AG09309 (cell line): ENCODE results near the gene FOXA2.

Experiments used
- DNase-seq: peaks from one replicate; pipeline ENCODE4 v3.0.0-alpha.2; 2010; ENCODE audit warnings: low read depth
- H3K4me3 ChIP-seq: 2 replicates; pipeline ENCODE4 v1.5.1; 2011; ENCODE audit warnings: mild to moderate bottlenecking, low read depth, low read length, moderate library complexity; ENCODE audit not compliant: control insufficient read depth
- TF ChIP-seq, protein P1 (sequence below): IDR thresholded peaks from 2 replicates; pipeline ENCODE4 v1.5.1; 2011; ENCODE audit warnings: mild to moderate bottlenecking, low read depth, low read length, inconsistent platforms; ENCODE audit not compliant: insufficient read depth, control insufficient read depth; ENCODE audit errors: missing control alignments

Gene FOXA2

DNA sequence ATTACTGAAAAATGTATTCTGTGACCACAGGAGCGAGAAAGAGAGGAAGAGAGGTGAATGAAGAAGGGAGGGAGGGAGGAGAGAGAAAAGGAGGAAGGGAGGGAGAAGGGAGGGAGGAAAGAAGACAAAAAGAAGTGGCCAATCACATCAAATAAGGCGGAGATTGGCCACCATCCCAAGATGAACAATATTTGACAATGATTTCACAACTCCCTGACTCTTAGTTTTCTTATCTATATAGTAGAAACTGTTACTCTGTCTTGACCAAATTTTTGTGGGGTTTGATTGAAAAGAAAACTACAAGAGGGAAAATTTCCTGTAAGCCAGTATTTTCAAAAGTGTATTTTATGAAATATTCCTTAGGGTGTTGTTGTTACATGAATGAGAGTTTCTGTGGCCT, 52.6 kb downstream of the FOXA2 start:
- TF ChIP-seq, protein P1, sequence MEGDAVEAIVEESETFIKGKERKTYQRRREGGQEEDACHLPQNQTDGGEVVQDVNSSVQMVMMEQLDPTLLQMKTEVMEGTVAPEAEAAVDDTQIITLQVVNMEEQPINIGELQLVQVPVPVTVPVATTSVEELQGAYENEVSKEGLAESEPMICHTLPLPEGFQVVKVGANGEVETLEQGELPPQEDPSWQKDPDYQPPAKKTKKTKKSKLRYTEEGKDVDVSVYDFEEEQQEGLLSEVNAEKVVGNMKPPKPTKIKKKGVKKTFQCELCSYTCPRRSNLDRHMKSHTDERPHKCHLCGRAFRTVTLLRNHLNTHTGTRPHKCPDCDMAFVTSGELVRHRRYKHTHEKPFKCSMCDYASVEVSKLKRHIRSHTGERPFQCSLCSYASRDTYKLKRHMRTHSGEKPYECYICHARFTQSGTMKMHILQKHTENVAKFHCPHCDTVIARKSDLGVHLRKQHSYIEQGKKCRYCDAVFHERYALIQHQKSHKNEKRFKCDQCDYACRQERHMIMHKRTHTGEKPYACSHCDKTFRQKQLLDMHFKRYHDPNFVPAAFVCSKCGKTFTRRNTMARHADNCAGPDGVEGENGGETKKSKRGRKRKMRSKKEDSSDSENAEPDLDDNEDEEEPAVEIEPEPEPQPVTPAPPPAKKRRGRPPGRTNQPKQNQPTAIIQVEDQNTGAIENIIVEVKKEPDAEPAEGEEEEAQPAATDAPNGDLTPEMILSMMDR, result no peak
- H3K4me3 ChIP-seq, result no peak overlapping the region
- no peak for DNase-seq

DNA sequence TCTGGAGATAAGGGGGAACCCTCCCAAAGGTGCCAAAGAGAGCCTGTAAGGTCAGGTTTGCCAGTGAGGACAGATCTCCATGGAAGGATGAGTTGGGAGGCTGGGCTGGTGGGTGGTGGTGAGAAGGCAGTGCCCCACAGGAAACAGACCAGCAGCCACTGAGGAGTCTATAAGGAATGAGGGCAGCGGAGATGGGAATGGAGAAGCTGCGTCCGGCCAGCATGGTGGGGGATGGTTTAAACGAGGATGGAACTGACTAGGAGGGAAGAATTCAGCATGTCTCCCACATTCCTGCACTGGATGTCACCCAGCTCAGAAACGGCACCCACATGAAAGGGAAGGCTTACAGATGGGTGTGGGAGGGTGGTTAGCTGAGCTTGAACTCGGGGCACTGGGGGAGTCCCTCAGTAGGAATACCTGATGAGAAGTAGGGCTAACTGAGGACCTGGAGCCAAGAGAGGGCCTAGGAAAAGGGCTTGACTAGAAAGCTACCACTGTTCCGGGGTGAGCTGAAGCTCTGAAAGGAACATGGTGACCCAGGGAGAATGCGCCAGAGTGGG, 53.2 kb downstream of the FOXA2 start:
- TF ChIP-seq, protein P1, result no peak
- no peak for DNase-seq
- no peak overlapping the region for H3K4me3 ChIP-seq
